NCI-H2029 treated with DMSO at 0.1 percent for 48 hours (cell line): ENCODE results near the gene CNKSR2.

ENCODE experiments used
- DNase-seq: peaks from one replicate; lab custom pipeline; 2025; lab: John Stamatoyannopoulos, UW

Gene CNKSR2

DNA sequence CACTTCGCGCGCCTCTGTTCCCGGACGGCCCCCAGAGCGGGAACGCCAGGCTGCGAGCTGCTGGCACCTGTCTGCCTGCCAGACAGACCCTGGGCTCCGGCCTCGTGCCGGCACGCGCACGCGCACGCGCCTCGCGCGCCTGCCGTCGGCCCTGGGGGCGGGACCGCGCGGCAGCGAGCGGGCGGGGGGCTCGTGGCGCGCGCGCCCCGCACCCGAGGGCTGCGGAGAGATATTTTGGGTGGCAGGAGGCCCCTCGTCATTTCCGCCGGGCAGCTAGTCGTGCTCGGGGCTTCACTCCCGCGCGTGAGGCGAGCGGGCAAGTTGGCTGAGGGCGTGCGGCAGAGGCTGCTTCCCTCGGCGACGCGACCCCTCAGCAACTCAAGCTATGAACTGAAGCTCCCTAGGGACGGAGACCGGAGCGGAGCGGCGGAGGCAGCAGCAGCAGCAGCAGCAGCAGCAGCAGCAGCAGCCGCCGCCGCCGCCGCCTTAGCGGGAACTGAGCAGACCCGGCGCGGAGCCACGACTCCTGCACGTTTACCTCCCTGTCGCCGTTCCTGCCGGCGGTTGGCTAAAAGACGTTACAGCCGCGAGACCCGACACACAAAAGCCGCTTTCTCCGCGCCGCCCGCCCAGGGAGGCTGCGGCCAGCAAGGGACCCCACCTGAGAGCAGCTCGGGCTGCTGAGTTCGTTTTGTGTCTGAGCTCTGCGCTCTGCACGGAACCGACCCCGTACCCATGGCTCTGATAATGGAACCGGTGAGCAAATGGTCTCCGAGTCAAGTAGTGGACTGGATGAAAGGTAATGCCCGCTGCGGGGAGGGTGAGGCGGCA, at the start of gene CNKSR2:
Gene CNKSR2 (plus strand): TSS at position 256 of the 831 bp plus-strand sequence. CDS start 480 bp downstream, at position 736.
- DNase-seq = peak; percentile 17

DNA sequence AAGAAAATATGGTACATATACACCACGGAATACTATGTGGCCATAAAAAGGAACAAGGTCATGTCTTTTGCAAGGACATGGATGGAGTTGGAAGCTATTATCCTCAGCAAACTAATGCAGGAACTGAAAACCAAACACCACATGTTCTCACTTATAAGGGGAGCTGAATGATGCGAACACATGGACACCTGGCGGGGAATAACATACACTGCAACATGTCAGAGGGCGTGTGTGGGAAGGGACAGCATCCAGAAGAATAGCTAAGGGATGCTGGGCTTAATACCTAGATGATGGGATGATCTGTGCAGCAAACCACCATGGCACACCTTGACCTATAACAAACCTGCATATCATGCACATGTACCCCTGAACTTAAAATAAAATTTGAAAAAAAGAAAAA, 19.5 kb upstream of the CNKSR2 start:
- DNase-seq = no peak

DNA sequence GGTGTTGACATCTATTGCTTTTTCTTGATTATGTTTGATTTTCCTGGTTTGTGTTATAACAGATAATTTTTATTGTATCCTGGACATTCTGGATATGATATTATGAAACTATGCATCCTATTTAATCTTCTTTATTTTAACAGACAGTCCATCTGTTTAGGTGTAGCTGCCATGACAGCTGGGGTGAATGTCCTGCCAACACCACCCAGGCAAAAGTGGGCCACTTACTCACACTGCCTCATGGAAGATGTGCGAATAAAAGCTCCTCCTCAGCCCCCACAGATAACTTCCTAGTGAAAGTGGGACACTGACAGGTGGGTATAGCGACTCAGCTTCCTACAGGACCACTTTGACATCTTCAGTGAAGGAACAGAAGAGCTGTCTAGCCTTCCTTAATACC, 18.4 kb upstream of the CNKSR2 start:
- DNase-seq = no peak

DNA sequence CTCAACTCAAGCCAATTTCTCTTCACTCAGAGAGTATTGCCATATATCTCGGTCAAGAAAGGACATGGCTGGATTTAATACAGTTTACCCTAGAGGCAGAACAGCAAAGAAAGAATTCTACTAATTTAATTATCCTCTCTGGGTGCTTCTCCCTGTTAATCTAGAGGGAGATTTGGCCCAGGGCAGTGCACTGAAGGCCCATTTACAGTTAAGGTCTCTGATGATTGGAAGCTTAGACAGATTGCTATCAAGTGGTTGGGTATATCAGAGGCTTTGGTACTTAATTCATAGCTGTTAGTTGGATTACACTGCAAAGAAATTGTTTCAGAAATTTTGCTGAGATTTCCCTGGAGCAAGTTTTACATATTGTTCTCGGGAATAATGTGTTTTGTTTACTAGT, 4.6 kb upstream of the CNKSR2 start:
- DNase-seq = no peak

DNA sequence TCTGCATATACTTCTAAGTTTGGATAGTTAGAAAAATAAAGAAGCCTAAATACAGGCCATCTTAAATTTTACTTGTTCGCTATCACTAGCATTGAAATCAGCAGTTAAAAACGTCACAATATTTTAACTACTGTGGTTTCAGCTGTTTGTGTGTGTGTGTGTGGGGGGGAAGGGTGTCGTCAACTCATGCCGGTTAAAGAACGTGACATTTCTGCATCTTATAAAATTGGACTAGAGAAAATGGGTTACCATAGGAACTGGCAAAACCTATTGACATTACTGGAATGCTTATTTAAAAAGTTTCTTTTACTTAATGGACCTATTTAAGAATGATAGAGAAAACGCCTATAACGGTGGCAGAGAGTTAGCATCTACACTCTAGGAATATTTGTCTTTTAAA, 1.2 kb upstream of the CNKSR2 start:
- no peak for DNase-seq

DNA sequence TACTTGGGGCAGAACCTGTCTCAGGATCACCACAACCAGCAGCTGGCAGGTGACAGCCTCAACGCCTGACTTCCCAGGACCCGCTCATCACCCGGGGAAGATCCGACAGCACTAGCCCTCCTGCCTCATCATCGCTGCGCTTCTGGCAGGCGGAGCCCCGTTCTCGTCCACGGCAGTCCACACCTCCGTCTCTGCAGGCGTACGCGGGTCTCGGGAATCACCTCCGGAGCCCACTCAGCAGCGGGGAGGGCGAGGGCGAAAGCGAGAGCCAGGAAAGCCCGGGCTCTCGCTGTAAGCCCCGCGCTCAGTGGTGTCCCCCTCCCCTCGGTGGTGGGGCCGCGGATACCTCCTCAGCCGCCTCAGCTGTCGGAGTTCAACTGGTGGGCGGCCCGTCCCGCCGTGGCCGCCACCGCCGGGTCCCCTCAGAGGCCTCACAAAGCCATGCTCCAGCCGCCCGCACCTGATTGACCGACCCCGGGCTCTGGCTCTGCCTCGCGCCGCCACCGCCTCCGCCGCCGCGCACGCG, 518 bp upstream of the CNKSR2 start:
- peak; percentile 10 for DNase-seq

DNA sequence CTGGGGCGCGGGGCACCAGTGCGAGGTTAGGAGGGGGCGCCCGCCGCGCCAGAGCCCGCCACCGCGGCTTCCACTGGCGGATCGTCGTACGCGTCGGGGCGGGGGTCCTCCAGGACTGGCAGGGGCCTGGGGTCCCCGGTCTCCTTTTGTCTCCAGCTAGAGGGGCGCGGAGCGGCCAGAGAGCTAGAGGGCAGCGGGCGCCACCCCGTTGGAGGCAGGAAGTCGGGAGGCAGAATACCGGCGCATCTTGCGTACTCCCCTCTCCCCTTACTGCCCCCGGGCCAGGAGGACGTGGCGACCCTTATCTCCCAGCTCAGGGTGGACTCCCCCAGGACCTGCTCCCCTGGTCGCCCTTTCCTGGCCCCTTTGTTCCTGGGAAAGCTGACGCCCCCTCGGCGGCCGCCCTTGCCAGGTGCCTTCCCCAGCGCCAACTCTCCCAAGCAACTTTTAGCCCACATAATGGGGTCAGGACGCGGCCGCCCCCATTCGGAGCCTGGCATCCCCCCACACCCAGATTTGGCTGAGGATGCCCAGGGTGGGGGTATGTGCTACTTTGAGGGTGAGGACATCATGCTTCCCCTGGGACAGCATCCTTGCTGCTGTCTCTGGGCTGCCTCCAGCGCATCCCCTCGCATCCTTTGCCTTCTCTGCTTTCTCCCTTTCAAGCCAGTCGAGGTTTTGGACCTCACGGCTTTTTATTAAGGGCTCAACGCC, 933 bp downstream of the CNKSR2 start:
- DNase-seq = no peak

DNA sequence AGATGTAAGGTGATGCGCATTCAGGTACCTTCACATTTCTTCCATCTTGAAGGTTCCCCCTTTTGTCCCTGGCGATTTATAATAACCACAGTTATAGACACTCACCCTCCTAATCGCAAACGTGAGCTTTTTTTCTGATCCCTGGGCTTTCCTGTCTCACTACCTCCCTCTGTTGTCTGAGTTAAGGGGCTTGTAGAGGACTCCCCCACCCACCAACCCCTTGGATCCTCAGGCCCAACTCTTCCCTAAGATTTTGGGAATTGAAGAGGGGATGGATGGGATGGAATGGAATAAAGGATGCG, 1.4 kb downstream of the CNKSR2 start:
- no peak for DNase-seq

DNA sequence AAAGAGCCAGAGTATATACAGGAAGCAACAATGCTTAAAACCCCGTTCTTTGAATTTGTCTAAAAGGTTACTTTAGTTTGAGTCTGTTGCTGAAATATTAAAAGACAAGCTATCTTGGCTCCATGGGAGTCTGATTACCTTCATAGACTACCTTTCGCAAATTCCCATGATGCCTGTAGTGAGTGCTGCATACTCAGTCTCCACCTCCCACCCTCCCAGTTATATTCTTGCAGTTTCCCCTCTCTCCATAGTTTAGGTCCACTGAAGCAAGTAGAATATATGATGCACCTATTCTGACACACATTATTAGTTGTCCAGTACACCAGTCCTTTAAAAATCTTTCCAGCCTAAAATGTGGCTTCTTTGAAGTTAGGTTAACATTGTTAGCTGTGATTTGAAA, 2.4 kb downstream of the CNKSR2 start:
- no peak for DNase-seq

DNA sequence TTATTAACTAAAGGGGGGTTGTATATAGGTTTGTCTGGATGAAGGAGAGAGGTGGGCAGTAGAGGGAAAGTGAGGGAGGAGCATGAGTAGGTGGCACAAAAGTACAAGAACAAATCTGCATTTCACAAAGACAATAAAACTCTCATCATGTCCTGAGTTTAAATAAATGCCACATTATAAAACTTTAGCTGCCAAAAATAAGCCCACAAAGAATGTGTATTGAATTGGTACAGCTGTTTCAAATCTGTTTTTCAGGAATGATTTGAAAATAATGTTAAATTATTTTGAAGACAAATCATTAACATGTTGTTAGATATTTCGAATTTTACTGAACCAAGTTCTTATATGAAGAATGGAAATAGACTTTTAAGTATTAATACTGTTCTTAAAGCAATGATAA, 5.8 kb downstream of the CNKSR2 start:
- DNase-seq = no peak

DNA sequence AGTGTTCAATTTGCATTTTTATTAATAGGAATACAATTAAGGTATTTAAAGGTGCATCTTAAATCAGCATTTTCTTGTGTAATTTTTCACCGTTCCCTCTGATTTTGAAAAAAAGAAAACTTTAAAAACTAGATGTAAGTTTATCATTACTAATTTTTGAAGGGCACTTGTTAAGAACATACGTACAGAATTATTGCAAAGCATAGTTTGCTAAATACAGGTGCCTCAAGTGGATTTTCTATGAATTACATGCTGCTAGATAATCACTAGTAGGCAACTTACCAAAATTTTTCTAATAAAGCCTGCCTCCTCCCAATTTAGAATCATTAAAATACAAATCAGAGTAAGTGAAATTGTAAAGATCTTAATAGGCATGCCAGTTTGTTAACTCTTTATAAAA, 8.5 kb downstream of the CNKSR2 start:
- no peak for DNase-seq

DNA sequence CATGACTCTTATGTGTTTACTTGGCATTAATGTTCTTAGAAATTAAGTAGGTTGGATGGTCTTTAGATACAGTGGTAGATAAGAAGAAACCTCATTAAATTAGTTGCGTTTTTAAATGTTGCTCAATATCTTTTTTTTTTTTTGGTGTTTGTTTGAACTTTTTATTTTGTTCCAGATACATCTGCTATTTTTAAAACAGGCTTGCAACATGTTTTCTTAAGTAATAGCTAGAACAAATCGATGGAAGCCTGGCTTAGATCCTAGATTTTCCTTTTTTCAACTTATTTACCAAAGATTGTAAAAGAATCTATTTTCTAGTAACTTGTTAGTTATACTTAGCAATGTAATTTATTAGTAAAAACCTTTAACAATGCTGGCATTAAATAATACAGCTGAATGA, 9.3 kb downstream of the CNKSR2 start:
- no peak for DNase-seq

DNA sequence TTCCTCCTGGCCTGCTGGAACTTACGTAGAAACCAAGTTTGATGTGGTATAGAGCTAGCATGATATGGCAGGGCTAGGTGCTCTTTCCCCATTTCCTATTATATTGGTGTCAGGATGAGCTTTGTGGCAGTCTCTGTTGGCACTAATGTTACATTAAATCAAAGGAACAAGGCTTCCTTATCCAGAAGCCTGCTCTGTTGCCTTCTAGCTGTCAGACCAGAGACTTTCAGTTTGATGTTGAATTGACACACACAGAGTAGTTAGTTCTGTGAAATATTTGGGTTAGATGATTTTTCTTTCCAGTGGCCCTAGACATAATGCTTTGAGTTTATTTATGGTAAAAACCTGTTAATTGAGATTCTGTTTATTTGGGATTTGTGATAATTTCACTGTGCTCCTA, 10.0 kb downstream of the CNKSR2 start:
- no peak for DNase-seq

DNA sequence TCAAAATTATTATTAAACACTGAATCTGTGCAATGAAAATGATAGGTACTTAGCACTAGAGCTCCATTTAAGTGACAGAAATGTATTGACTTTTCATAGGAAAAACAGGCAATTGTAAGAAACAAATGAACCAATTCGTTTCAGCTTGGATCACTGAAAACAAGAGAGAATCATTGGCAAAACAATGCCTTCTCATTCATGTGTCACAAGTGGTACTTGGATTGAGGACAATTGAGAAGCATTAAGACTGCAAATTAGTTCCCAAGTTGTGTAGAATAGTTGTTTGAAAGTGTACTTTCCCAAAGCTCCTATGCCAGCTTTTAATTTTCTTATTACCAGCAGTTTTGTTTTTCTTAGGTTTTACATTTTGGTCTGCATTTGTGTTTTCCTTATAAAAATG, 20.6 kb downstream of the CNKSR2 start:
- DNase-seq = no peak

DNA sequence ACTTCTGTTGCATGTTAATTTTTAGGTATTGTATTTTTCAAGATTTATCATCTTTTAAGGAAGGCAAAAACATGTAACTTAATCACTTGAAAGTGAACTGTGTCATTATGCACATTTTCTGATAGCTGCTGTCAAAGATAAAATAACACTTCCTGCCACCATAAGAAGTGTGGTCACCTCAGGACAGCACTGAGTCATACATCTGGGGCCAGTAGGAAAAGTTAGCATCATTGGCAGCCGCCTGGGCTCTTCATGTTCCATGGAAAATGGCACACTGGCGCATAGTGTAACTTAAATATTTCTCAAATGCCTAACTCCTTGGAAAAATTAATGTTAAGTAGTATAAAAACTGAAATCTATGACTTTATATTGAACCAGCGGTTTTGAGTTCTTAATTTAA, 24.2 kb downstream of the CNKSR2 start:
- no peak for DNase-seq

DNA sequence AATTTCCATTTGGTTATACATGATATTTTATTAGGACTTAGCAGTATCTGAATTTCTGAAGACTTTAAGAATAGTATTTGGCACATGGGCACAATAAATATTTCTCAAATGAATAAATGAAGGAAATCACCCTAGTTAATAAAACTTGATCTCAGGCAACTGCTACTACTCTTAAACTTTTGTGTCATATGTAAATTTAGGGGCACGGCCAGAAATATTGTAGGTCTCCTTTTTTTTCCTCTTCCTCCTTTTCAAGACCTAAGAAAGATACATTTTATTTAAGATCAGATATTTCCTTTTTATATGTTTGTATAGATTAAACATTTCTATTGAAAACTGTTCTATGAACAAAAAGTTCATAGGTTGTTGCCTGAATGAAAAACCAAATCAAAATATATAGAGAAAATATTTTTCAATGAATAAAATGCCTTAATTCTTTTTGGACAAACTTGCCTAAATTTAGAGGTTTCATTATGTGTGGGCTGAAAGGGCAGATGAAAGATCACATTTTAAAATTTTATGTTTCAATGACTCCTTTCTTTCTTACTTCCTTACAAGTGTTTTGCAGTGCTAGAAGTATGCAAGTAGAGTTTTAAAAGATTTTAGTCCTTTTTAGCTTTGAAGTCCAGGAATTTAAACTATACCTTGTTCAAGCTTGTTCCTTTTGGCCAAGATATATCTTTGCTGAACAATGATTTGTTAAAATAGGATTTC, 26.3 kb downstream of the CNKSR2 start:
- DNase-seq = no peak

DNA sequence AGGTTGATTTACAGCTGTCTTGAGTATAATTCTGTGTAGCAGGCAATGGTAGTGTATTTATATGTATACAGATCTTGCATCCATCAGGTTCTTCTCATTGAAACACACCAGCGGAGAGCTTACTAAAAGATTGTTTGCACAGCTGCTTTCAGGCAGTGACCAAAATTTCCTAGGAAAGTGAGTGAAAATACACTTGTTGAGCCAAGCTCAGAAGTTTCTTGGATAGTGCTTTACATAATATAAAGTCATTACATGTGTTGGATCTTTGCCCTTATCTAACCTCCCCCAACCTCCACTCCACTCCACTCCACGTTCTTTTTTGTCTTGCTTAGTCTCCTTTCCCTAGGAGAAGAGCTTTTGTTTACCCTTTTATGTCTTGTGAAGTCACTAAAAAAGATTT, 34.1 kb downstream of the CNKSR2 start:
- no peak for DNase-seq

DNA sequence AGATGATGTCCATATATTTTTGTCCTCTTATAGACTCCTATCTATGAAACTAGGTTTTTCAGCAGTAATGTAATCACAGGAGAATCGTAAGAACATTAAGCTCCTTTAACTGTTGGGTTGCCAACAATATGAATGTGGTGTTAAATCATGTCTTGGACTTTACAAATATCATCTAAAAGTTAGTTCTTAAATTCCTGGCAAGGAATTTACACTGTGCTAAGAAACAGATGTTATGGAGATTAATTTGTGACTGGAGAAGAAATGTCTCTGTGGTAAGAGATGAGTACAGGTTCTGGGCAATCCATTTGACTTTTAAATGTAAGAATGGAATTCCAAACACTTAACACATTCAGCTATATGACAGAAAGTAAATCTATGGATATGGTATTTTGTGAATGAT, 34.6 kb downstream of the CNKSR2 start:
- DNase-seq = no peak

DNA sequence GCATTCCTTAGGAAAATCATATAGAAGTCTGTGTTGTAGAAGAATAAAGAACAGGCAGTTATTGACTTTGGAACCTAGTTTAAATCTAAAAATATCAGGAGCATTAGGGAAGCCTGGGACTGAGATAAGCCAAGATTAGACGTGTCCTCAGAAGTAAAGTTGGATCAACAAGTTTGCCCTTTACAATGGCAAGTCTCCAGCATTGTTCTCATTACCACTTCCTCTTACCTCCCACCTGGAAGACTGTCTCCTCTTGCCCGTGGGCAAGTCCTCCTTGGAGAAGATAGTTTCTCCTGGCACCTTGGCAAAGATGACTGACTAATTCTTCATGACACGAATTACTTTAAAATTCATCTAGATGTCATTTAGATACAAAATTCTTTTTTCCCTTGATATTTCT, 37.8 kb downstream of the CNKSR2 start:
- DNase-seq = no peak

DNA sequence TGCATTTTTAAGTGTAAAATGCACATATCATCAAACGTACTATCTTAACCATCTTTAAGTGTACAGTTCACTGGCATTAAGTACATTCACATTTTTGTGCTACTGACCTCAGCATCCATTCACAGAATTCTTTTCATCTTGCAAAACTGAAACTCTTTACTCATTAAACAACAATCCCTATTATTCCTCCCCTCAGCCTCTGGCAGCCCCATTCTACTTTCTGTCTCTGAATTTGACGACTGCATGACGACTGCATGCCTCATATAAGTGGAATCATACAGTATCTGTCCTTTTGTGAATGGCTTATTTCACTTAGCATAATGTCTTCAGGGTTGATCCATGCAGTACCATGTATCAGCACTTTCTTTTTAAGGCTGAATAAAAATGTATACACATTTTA, 38.7 kb downstream of the CNKSR2 start:
- DNase-seq = no peak

DNA sequence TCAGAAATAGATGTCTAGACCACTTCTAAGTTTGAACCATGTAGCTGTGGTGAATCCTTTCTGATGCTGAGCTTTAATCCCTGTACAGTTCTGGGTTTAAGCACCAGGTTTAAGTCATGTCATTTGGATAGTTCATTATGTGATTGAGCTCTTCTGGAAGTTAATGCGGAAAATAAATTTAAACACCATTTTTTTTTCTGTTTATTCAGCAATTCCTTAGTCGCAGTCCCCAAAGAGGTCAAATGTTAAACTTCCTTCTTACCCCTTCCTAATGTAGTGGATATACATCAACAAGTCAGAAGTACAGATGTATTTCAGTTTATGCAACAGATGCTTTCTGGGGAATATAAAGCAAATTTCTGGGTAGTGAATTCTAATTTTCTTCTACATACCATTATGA, 52.9 kb downstream of the CNKSR2 start:
- no peak for DNase-seq

DNA sequence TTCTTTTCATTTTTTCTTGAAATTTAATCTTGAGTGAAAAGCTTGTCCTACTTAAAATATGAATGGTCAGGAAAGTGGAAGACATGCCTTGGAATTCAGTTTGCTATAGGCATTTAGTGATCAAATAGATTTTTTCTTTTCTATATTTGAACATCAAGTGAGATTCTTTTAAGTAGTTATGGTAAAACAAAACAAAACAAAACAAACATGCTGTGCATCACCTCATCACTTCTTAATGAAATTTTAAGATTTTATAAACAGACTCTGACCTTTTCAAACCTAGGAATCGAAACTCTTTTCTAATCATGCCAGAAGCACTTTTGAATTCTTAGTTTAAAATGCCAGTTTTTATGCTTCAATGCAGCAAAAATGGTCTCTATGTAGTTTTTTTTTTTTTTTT, 62.8 kb downstream of the CNKSR2 start:
- DNase-seq = no peak

DNA sequence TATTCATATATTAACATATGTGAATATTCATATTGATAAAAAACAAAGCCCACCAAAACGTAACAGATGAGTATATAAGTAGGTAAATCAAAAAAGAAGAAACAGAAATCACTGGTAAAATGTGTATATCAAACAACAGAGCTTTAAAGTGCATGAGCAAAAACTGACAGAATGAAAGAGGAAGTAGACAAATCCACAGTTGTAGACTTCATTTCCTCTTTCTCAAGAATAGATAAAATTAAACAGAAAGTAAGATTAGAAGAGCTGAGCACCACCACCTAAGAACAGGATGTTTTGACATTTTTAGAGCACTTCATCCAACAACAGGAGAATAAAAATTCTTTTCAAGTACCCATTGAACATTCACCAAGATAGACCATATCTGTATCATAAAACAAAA, 64.6 kb downstream of the CNKSR2 start:
- DNase-seq = no peak
